Naive thymus-derived CD8-positive, alpha-beta T cell (primary cell): ENCODE data around the gene DSCAM. TPM values are rescaled to one million over a fixed set of nuclear protein-coding genes. Genes with fewer than 3 reads are reported as not detected.

ENCODE experiments used
- ATAC-seq, 2 donors: fragments of 150-1000 bp; cut with Tn5 transposase in 1 of 2; sonication (Bioruptor Pico), chemical (Tn5 transposase) in 1 of 2; 1 replicate in 1 of 2; 2 replicates in 1 of 2; pipeline ENCODE4 v1.10.0; 2021; ENCODE audit warnings: mild to moderate bottlenecking in 2 of 2, moderate library complexity in 2 of 2
- POLR2A ChIA-PET: fragments of 350-600 bp; sonication (Branson Sonifier 250); formaldehyde crosslinking; loops from one replicate; lab custom pipeline; 2021; ENCODE audit warnings: antibody characterized with exemption; lab: Charles Lee
- DNase-seq, 10 donors: peaks; one replicate each; pipeline versions ENCODE4 v3.0.0 to v3.0.0-alpha.2; 2020 to 2022
- H3K27ac Mint-ChIP-seq, 10 donors: one replicate each; pipeline ENCODE4 v1.8.0; 2020 to 2022; ENCODE audit warnings: mild to moderate bottlenecking in 10 of 10, mixed read lengths in 10 of 10, moderate library complexity in 4 of 10, inconsistent platforms in 1 of 10
- H3K27me3 Mint-ChIP-seq, 5 donors: one replicate each; pipeline ENCODE4 v1.8.0; 2021 to 2022; ENCODE audit warnings: mixed read lengths in 5 of 5
- H3K36me3 Mint-ChIP-seq, 3 donors: one replicate each; pipeline ENCODE4 v1.8.0; 2020 to 2022; ENCODE audit warnings: mixed read lengths in 3 of 3, mild to moderate bottlenecking in 2 of 3, inconsistent platforms in 1 of 3
- H3K4me1 Mint-ChIP-seq, 4 donors: one replicate each; pipeline ENCODE4 v1.8.0; 2021 to 2022; ENCODE audit warnings: mixed read lengths in 4 of 4
- H3K4me3 Mint-ChIP-seq, 10 donors: one replicate each; pipeline ENCODE4 v1.8.0; 2020 to 2022; ENCODE audit warnings: mild to moderate bottlenecking in 10 of 10, mixed read lengths in 10 of 10, moderate library complexity in 6 of 10, inconsistent platforms in 1 of 10
- H3K9me3 Mint-ChIP-seq, 9 donors: one replicate each; pipeline ENCODE4 v1.8.0; 2020 to 2022; ENCODE audit warnings: mixed read lengths in 9 of 9, mild to moderate bottlenecking in 3 of 9, inconsistent platforms in 1 of 9, moderate library complexity in 1 of 9
- polyA plus RNA-seq, 3 donors: library from polyadenylated mRNA; unstranded; fragments of 300-500 nt; fragmentation: Illumina TruSeq; gene quantifications; one replicate each; pipeline ENCODE4 v1.2.3, GENCODE V29; 2021
- total RNA-seq, 8 experiments: library from RNA in 2 of 8; stranded (reverse) in 2 of 8; gene quantifications; one replicate each; pipeline ENCODE4 v1.2.3 and lab custom pipeline; 2021 to 2026

Gene DSCAM
- total and polyA plus RNA-seq, 5 experiments from 2014 or later: not detected

DNA sequence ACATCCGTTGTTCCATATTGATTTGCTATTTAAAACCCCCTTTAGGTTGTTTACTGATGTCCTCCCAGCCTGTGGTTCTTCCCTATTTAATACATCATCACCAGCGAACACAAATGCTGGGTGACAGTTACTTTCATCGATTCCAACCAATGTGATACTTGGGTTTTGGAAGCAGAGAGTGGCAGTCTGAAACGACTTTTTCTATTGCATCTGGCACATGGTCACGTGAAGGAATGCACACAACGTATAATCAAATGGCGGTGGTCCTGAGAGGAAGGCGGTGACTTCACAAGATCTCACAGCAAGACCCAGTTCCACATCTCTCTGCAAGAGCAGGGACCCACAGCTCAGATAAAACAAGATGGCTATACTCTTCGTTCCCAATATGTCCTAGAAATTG lies 213.9 kb downstream of the DSCAM start:
- no peak overlapping the region for H3K4me3 Mint-ChIP-seq
- POLR2A ChIA-PET: no interaction called here
- peaks cover 0 to 6% (median 3%) of the 10 kb centered on the region in 5 donors for H3K27me3 Mint-ChIP-seq
- peaks cover 0 to 4% (median 0%) of the 10 kb centered on the region in 9 donors for H3K9me3 Mint-ChIP-seq
- DNase-seq (no peak), ATAC-seq (no peak)
- H3K27ac Mint-ChIP-seq: no peak overlapping the region
- H3K36me3 Mint-ChIP-seq: no peaks in the 10 kb centered on the region
- no peaks in the 10 kb centered on the region for H3K4me1 Mint-ChIP-seq

DNA sequence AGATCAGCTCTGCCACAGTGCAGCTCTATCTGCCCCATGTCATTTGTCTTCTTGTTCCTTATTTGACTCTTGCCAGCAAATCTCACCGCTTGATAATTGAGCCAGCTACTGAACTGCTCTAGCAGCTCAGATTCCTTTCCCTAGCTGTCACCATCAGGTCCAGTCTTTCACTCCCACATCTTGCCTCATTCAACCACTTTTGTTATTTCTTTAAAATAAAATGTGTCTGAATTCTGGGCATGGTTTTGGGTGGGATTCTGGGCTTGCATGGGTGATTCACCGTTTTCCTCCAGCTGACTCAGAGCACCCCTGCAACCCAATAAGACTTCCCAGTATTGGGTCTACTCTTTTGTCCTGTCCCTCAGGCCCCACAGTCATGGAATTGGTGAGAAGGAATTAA lies 215.7 kb downstream of the DSCAM start:
- DNase-seq (no peak), ATAC-seq (no peak)
- H3K27me3 Mint-ChIP-seq: peaks cover 0 to 9% (median 3%) of the 10 kb centered on the region in 5 donors
- peaks cover 0 to 8% (median 0%) of the 10 kb centered on the region in 9 donors for H3K9me3 Mint-ChIP-seq
- POLR2A ChIA-PET: no interaction called here
- no peaks in the 10 kb centered on the region for H3K4me1 Mint-ChIP-seq
- no peak overlapping the region for H3K27ac Mint-ChIP-seq
- no peak overlapping the region for H3K4me3 Mint-ChIP-seq
- no peaks in the 10 kb centered on the region for H3K36me3 Mint-ChIP-seq

- Mint-ChIP-seq H3K36me3 (no peaks in the 10 kb centered on the region), H3K9me3 (peaks cover 0 to 11% (median 3%) of the 10 kb centered on the region in 9 donors), H3K4me1 (no peaks in the 10 kb centered on the region), H3K27me3 (peaks cover 0 to 8% (median 4%) of the 10 kb centered on the region in 5 donors), H3K27ac (no peak overlapping the region), H3K4me3 (no peak overlapping the region)
- DNase-seq (no peak), ATAC-seq (no peak)
- POLR2A ChIA-PET: no interaction called here
Observed at GRCh38 chr21:40625991-40626390, 221.0 kb downstream of the DSCAM start.

- H3K27me3 Mint-ChIP-seq: peaks cover 0 to 9% (median 2%) of the 10 kb centered on the region in 5 donors
- no peaks in the 10 kb centered on the region for H3K36me3 Mint-ChIP-seq
- no peaks in the 10 kb centered on the region for H3K4me1 Mint-ChIP-seq
Observed at GRCh38 chr21:40623528-40623927, 223.4 kb downstream of the DSCAM start.

GRCh38 chr21:40622531-40622930 lies 224.4 kb downstream of the DSCAM start:
- Mint-ChIP-seq H3K27ac (no peak overlapping the region), H3K9me3 (peaks cover 0 to 21% (median 4%) of the 10 kb centered on the region in 9 donors), H3K27me3 (peaks cover 0 to 19% (median 2%) of the 10 kb centered on the region in 5 donors), H3K4me1 (no peaks in the 10 kb centered on the region), H3K36me3 (no peaks in the 10 kb centered on the region), H3K4me3 (no peak overlapping the region)
- ATAC-seq (no peak), DNase-seq (no peak)
- POLR2A ChIA-PET: no interaction called here

More at GRCh38 chr21:40623528-40623927, 223.4 kb downstream of the DSCAM start:
- Mint-ChIP-seq H3K27ac (no peak overlapping the region), H3K9me3 (peaks cover 0 to 21% (median 3%) of the 10 kb centered on the region in 9 donors), H3K4me3 (no peak overlapping the region)
- no peak for DNase-seq
- POLR2A ChIA-PET: no interaction called here
- ATAC-seq: no peak

DNA sequence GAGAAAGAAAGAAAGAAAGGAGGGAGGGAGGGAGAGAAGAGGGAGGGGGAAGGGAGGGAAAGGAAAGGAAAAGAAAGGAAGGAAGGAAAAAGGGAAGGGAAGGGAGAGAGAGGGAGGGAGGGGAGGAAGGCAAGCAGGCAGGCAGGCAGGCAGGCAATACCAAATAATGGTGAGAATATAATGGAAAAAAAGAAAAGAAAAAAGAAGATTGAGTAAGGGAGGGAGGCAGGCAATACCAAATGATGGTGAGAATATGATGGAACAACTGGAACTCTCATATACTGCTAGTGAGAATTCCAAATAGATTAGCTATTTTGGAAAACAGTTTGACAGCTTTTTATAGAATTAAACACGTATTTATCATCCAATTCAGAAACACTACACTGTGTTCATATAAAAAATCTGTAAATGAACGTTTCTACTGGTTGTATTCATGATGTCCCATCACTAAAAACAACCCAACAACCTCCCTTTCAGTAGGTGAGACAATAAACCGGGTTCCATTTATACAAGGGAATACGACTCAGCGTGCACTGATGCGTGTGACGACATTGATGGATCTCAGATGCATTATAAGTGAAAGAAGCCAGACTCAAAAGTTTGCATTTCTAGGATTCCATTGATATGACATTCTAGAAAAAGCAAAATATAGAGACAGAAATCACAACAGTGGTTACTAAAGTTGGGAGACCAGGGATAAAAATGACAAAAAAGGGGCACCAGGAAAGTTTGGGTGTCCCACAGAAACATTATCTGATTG lies 226.4 kb downstream of the DSCAM start:
- no peaks in the 10 kb centered on the region for H3K36me3 Mint-ChIP-seq
- no peaks in the 10 kb centered on the region for H3K4me1 Mint-ChIP-seq
- H3K4me3 Mint-ChIP-seq: no peak overlapping the region
- POLR2A ChIA-PET: no interaction called here
- ATAC-seq: no peak
- no peak overlapping the region for H3K27ac Mint-ChIP-seq
- peaks cover 0 to 9% (median 2%) of the 10 kb centered on the region in 9 donors for H3K9me3 Mint-ChIP-seq
- no peak for DNase-seq
- H3K27me3 Mint-ChIP-seq: peaks cover 0 to 13% (median 2%) of the 10 kb centered on the region in 5 donors

- Mint-ChIP-seq H3K27me3 (peaks cover 0 to 22% (median 4%) of the 10 kb centered on the region in 5 donors), H3K9me3 (peaks cover 0 to 17% (median 3%) of the 10 kb centered on the region in 9 donors), H3K27ac (no peak overlapping the region), H3K4me1 (no peaks in the 10 kb centered on the region), H3K36me3 (no peaks in the 10 kb centered on the region), H3K4me3 (no peak overlapping the region)
- ATAC-seq: no peak
- no peak for DNase-seq
- POLR2A ChIA-PET: no interaction called here
Observed at GRCh38 chr21:40618191-40618973, 228.6 kb downstream of the DSCAM start.

GRCh38 chr21:40616377-40616704 lies 230.6 kb downstream of the DSCAM start:
- POLR2A ChIA-PET: no interaction called here
- Mint-ChIP-seq H3K27me3 (peaks cover 0 to 37% (median 4%) of the 10 kb centered on the region in 5 donors), H3K36me3 (no peaks in the 10 kb centered on the region), H3K4me1 (no peaks in the 10 kb centered on the region), H3K9me3 (peaks cover 0 to 17% (median 3%) of the 10 kb centered on the region in 9 donors), H3K4me3 (no peak overlapping the region), H3K27ac (no peak overlapping the region)
- ATAC-seq: no peak
- DNase-seq: no peak

- H3K27ac Mint-ChIP-seq: no peak overlapping the region
- no peaks in the 10 kb centered on the region for H3K36me3 Mint-ChIP-seq
- ATAC-seq: no peak
- no peak for DNase-seq
- peaks cover 0 to 37% (median 4%) of the 10 kb centered on the region in 5 donors for H3K27me3 Mint-ChIP-seq
- no peak overlapping the region for H3K4me3 Mint-ChIP-seq
- no peaks in the 10 kb centered on the region for H3K4me1 Mint-ChIP-seq
- POLR2A ChIA-PET: no interaction called here
- H3K9me3 Mint-ChIP-seq: peaks cover 0 to 17% (median 2%) of the 10 kb centered on the region in 9 donors
Observed at GRCh38 chr21:40615505-40616376, 231.2 kb downstream of the DSCAM start.

DNA sequence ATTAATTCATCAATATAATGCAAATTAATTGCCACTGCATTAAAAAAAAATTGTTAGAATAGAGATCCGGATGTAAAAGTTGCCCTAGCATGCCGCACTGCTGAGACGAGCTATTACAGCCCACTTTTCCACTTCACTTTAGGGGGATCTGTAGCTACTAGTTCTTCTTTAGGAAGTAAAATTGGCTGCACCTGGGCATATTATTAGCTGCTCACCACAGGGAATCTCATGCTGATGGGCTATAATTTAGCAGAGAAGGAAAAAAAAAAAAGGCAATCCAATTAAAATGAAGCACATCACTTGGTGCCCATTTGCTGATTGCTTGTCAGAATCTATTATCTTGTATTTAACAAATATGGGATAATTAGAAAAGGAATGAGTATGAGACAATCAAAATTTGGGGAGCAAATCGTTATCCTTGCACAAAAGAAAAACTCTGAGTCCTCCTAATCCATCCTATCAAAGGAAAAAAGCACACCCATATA lies 233.4 kb downstream of the DSCAM start:
- peaks cover 0 to 8% (median 2%) of the 10 kb centered on the region in 9 donors for H3K9me3 Mint-ChIP-seq
- DNase-seq (no peak), ATAC-seq (no peak)
- no peaks in the 10 kb centered on the region for H3K36me3 Mint-ChIP-seq
- POLR2A ChIA-PET: no interaction called here
- no peaks in the 10 kb centered on the region for H3K4me1 Mint-ChIP-seq
- H3K27me3 Mint-ChIP-seq: peaks cover 0 to 46% (median 10%) of the 10 kb centered on the region in 5 donors
- H3K4me3 Mint-ChIP-seq: no peak overlapping the region
- H3K27ac Mint-ChIP-seq: no peak overlapping the region

- Mint-ChIP-seq H3K4me1 (no peaks in the 10 kb centered on the region), H3K4me3 (no peak overlapping the region), H3K9me3 (peaks cover 0 to 10% (median 7%) of the 10 kb centered on the region in 9 donors), H3K27me3 (peaks cover 0 to 34% (median 7%) of the 10 kb centered on the region in 5 donors), H3K27ac (no peak overlapping the region), H3K36me3 (peaks cover 0 to 5% (median 0%) of the 10 kb centered on the region in 3 donors)
- POLR2A ChIA-PET: no interaction called here
- DNase-seq (no peak), ATAC-seq (no peak)
Observed at GRCh38 chr21:40610345-40610744, 236.6 kb downstream of the DSCAM start.

- DNase-seq (no peak), ATAC-seq (no peak)
- Mint-ChIP-seq H3K9me3 (peaks cover 0 to 15% (median 7%) of the 10 kb centered on the region in 9 donors), H3K27me3 (peaks cover 0 to 12% (median 7%) of the 10 kb centered on the region in 5 donors), H3K27ac (no peak overlapping the region), H3K4me1 (no peaks in the 10 kb centered on the region), H3K36me3 (peaks cover 0 to 5% (median 0%) of the 10 kb centered on the region in 3 donors), H3K4me3 (no peak overlapping the region)
- POLR2A ChIA-PET: no interaction called here
Observed at GRCh38 chr21:40606341-40606740, 240.6 kb downstream of the DSCAM start.
